Bronchial epithelial cell (primary cell): ENCODE results near the gene ZNF585A. TPM values are rescaled to one million over a fixed set of nuclear protein-coding genes. Genes with fewer than 3 reads are reported as not detected.
"Not testable (repeated sequence)": the region's sequence is repeated elsewhere in the genome, so short reads cannot be mapped to it uniquely, and the experiment has no call there.

Experiments
- DNase-seq: peaks from one replicate; pipeline ENCODE4 v3.0.0-alpha.2; 2010; ENCODE audit warnings: low read depth
- FAIRE-seq: peaks from 2 replicates; lab custom pipeline; 2011; peaks lifted over from hg19 to GRCh38; lab: Jason Lieb, UNC
- H3K27me3 ChIP-seq: 2 replicates; pipeline ENCODE4 v1.5.1; 2011; ENCODE audit warnings: low read length; ENCODE audit not compliant: control insufficient read depth, insufficient read depth
- H3K36me3 ChIP-seq: 2 replicates; pipeline ENCODE4 v1.5.1; 2011; ENCODE audit warnings: low read length; ENCODE audit not compliant: control insufficient read depth, insufficient read depth
- H3K4me3 ChIP-seq: 2 replicates; pipeline ENCODE4 v1.5.1; 2011; ENCODE audit warnings: mild to moderate bottlenecking, low read depth, low read length, control low read depth
- CTCF ChIP-seq: IDR thresholded peaks from 2 replicates; pipeline ENCODE4 v1.5.1; 2011; ENCODE audit warnings: mild to moderate bottlenecking, moderate library complexity, low read length, control low read depth, inconsistent platforms; ENCODE audit not compliant: insufficient read depth, severe bottlenecking
- total RNA-seq: library from RNA; depleted of rRNA; stranded (reverse); fragments of >200 nt; gene quantifications from 2 replicates; pipeline ENCODE4 v1.2.1, GENCODE V29; 2014

Gene ZNF585A
- total RNA-seq, 1 donor from 2014 or later = 8.4 TPM

- TF ChIP-seq CTCF = peak; percentile 3
- not testable (repeated sequence) for FAIRE-seq, H3K4me3 ChIP-seq, H3K27me3 ChIP-seq, DNase-seq, H3K36me3 ChIP-seq
These were observed 60.7 kb downstream of the ZNF585A start for GRCh38 chr19:37111753-37112152.

- not testable (repeated sequence) for H3K4me3 ChIP-seq, DNase-seq, FAIRE-seq, H3K27me3 ChIP-seq, H3K36me3 ChIP-seq
These were observed 68.4 kb downstream of the ZNF585A start for GRCh38 chr19:37104135-37104534.

- no peak overlapping the region for H3K4me3 ChIP-seq
- FAIRE-seq (no peak), DNase-seq (no peak)
- no peaks in the 10 kb centered on the region for H3K27me3 ChIP-seq
- TF ChIP-seq CTCF = no peak
- peaks cover 1% of the 10 kb centered on the region for H3K36me3 ChIP-seq
These were observed 73.9 kb downstream of the ZNF585A start for GRCh38 chr19:37098570-37098969.

- no peak for TF ChIP-seq CTCF
- FAIRE-seq (no peak), DNase-seq (no peak)
- Histone ChIP-seq H3K4me3 (no peak overlapping the region), H3K36me3 (no peaks in the 10 kb centered on the region), H3K27me3 (no peaks in the 10 kb centered on the region)
These were observed 76.6 kb downstream of the ZNF585A start for GRCh38 chr19:37095859-37096258.

Other genes with a start within 250 kb of the ZNF585A start
- gene ZNF420, start 94.3 kb downstream of the ZNF585A start, total RNA-seq = 5.4 and 7.1 TPM in 2 replicates
- 11.6 and 13.4 TPM in 2 replicates for gene ZNF585B, start 37.8 kb upstream of the ZNF585A start, total RNA-seq
- gene ZNF383, start 45.5 kb upstream of the ZNF585A start, total RNA-seq = 6.8 and 9.5 TPM in 2 replicates
- 3.7 and 3.8 TPM in 2 replicates for gene ZNF527, start 198.4 kb upstream of the ZNF585A start, total RNA-seq